Measurements from ENCODE around the gene RB1. TPM values are rescaled to one million over a fixed set of nuclear protein-coding genes. Genes with fewer than 3 reads are reported as not detected.

Gene RB1
- total RNA-seq, 1 experiment from 2014 or later = 36.7 TPM

DNA sequence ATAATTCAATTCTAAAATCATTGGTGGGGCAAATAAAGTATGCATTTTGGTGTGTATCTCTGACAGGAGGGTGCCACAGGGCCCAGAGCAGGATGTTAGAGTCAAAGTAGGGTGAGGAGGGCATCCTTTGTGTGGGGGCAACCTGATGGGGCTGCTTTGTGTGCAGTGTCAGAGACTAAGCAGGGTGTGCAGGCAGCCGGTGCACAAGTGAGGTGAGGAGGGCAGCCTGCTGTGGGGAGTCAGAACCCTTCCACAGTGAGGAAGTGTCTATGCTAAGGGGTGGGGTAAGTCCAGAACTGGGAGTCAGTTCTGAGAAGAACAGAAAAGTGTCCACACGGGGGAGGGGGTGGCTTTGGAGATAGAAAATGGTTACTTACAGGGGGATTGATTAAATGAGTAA is 40.7 kb downstream of the RB1 start:
- Histone ChIP-seq H3K4me3 (replicated peaks in 1 of 2; ENCODE audit: low read depth in 1 of 2, low read length in 2 of 2) (no peak overlapping the region), H3K4me1 (ENCODE audit: control insufficient read depth in 1 of 2, insufficient read depth in 2 of 2, low read length in 2 of 2) (no peaks in the 10 kb centered on the region), H3K27ac (ENCODE audit: low read depth, low read length) (no peak overlapping the region), H3K4me2 (ENCODE audit: low read length) (no peak overlapping the region), H3K79me2 (ENCODE audit: insufficient read depth, low read length) (no peaks in the 10 kb centered on the region), H3K9ac (ENCODE audit: low read length) (no peak overlapping the region), H2AFZ (ENCODE audit: low read depth, low read length, poor library complexity, severe bottlenecking) (no peak overlapping the region), H4K20me1 (ENCODE audit: insufficient read depth) (no peaks in the 10 kb centered on the region), H3K9me2 (ENCODE audit: insufficient read depth) (no peaks in the 10 kb centered on the region), H3K27me3 (ENCODE audit: insufficient read depth, low read length) (no peaks in the 10 kb centered on the region), H3K36me3 (ENCODE audit: control insufficient read depth in 1 of 2, insufficient read depth in 2 of 2, low read length in 2 of 2) (no peaks in the 10 kb centered on the region), H3K9me3 (ENCODE audit: control insufficient read depth in 1 of 2, insufficient read depth in 1 of 2, low read depth in 1 of 2, low read length in 2 of 2) (no peaks in the 10 kb centered on the region)
- intact Hi-C loops (cut with micrococcal nuclease) = no loop called here
- TF ChIP-seq RAD21 (IDR thresholded peaks at IDR 0.05; ENCODE audit: low read depth) (no peak), POLR2A (IDR thresholded peaks at IDR 0.05; ENCODE audit: borderline replicate concordance, extremely low read depth, insufficient read depth, insufficient read length) (no peak), SIN3A (IDR thresholded peaks at IDR 0.05; ENCODE audit: low read depth) (no peak), EZH2phosphoT487 (IDR thresholded peaks at IDR 0.05; ENCODE audit: borderline replicate concordance) (no peak), ELF1 (IDR thresholded peaks at IDR 0.05; ENCODE audit: borderline replicate concordance, low read depth) (no peak), ZBTB33 (IDR thresholded peaks at IDR 0.05; ENCODE audit: extremely low read depth, insufficient replicate concordance, low read length) (no peak), EGR1 (IDR thresholded peaks at IDR 0.05; ENCODE audit: low read depth) (no peak), YY1 (IDR thresholded peaks at IDR 0.05; ENCODE audit: extremely low read depth, insufficient replicate concordance, low read depth, low read length) (no peak), JUND (IDR thresholded peaks at IDR 0.05) (no peak), ZNF274 (IDR thresholded peaks at IDR 0.05; ENCODE audit: low read depth, low read length) (no peak), TCF7L2 (IDR thresholded peaks at IDR 0.05; ENCODE audit: borderline replicate concordance, extremely low read depth, insufficient read depth, insufficient read length) (no peak), ATF3 (IDR thresholded peaks at IDR 0.05) (no peak), EZH2 (IDR thresholded peaks at IDR 0.05) (no peak), CTCF (IDR thresholded peaks at IDR 0.05 in 2 of 3, conservative IDR thresholded peaks at IDR 0.05 in 1 of 3; ENCODE audit: borderline replicate concordance in 1 of 3, insufficient read depth in 1 of 3, low read depth in 2 of 3, low read length in 2 of 3) (no peak), CBX3 (IDR thresholded peaks at IDR 0.05; ENCODE audit: low read depth) (no peak), CEBPB (IDR thresholded peaks at IDR 0.05; ENCODE audit: low read depth) (no peak), FOSL1 (IDR thresholded peaks at IDR 0.05; ENCODE audit: low read depth) (no peak), ZFX (IDR thresholded peaks at IDR 0.05) (no peak), POLR2AphosphoS5 (IDR thresholded peaks at IDR 0.05; ENCODE audit: low read depth, low read length) (no peak)
- TF ChIP-seq, protein P1, sequence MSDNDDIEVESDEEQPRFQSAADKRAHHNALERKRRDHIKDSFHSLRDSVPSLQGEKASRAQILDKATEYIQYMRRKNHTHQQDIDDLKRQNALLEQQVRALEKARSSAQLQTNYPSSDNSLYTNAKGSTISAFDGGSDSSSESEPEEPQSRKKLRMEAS (IDR thresholded peaks at IDR 0.05) = no peak
- RAD21 ChIA-PET (ENCODE audit: low non-redundant PET in 1 of 2, low total read pairs in 2 of 2, uncharacterized antibody in 2 of 2, unreplicated experiment in 2 of 2) = interaction anchor here in 1 of 2 experiments (1.0 kb wide), 1 partner anchor 11 kb away, joined by 3 read pairs; no protein-coding TSS in a partner anchor
- POLR2A ChIA-PET = no interaction called here
- CTCF ChIA-PET = no interaction called here
- no peak for ATAC-seq
- BruUV-seq (replicated peaks) = no TSS peak
- no peak for DNase-seq (ENCODE audit: low read depth, low spot score)
